ENCODE data around the gene METTL15. TPM values are rescaled to one million over a fixed set of nuclear protein-coding genes. Genes with fewer than 3 reads are reported as not detected.

Gene METTL15
- total RNA-seq, 1 experiment from 2014 or later = 9.1 TPM

DNA sequence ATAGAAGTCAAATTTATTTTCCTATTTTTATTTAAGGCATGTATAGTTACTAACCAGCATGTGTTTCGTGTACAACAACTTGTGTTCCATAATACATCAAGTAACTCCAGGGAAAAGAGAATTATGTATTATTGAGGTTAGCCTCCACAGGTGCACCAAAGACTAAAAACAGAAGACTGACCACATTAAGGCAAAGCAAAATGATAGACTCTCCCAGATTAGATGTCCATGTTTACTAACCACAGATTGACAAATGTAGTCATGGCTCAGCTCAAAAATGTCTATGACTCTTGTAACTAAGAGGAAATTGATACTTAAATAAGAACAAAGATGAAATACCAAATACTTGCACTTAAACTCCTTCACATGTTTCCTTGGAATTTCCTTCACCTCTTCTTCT is 238.5 kb downstream of the METTL15 start:
- no peak for DNase-seq
- H3K27ac Mint-ChIP-seq = no peak overlapping the region

More for the DNA sequence above, 238.5 kb downstream of the METTL15 start:
- no peaks in the 10 kb centered on the region; a peak in 1 of 5 replicates for H3K9me3 Mint-ChIP-seq
- Histone ChIP-seq H2BK20ac (ENCODE audit: low read depth, low read length, poor library complexity, severe bottlenecking) (no peak overlapping the region), H3K4me2 (ENCODE audit: insufficient read depth, insufficient read length, low read length) (no peak overlapping the region), H3K4me1 (ENCODE audit: insufficient read depth, low read length) (no peaks in the 10 kb centered on the region), H3K56ac (ENCODE audit: insufficient read length, low read depth, low read length) (no peak overlapping the region), H2AK5ac (ENCODE audit: insufficient read length, low read length) (no peak overlapping the region), H3K9me3 (ENCODE audit: control insufficient read depth, low read depth, low read length) (no peaks in the 10 kb centered on the region), H4K91ac (ENCODE audit: insufficient read length, low read depth, low read length) (no peak overlapping the region), H2BK120ac (ENCODE audit: low read depth, low read length, poor library complexity, severe bottlenecking) (no peak overlapping the region), H3K23ac (ENCODE audit: insufficient read length, low read depth, low read length) (no peak overlapping the region), H2BK12ac (ENCODE audit: insufficient read length, low read depth, low read length) (no peak overlapping the region), H2AFZ (ENCODE audit: low read length) (no peak overlapping the region), H3K79me1 (ENCODE audit: insufficient read depth, low read depth, low read length, poor library complexity, severe bottlenecking) (no peaks in the 10 kb centered on the region), H3K18ac (ENCODE audit: insufficient read length, low read depth, low read length) (no peak overlapping the region), H3K14ac (ENCODE audit: insufficient read depth, low read length) (no peak overlapping the region), H2BK5ac (ENCODE audit: insufficient read length, low read length) (no peak overlapping the region), H4K20me1 (ENCODE audit: control insufficient read depth, insufficient read depth, insufficient read length) (no peaks in the 10 kb centered on the region), H4K8ac (replicated peaks; ENCODE audit: insufficient read length, low read depth, low read length) (no peak overlapping the region), H3K27ac (ENCODE audit: insufficient read length, low read depth, low read length) (no peak overlapping the region), H2BK15ac (ENCODE audit: low read depth, low read length) (no peak overlapping the region), H3K79me2 (ENCODE audit: insufficient read depth, low read length) (no peaks in the 10 kb centered on the region), H3T11ph (ENCODE audit: low read length) (no peak overlapping the region), H3K4ac (ENCODE audit: low read depth, low read length) (no peak overlapping the region), H4K5ac (ENCODE audit: insufficient read length, low read depth, low read length) (no peak overlapping the region), H3K9ac (ENCODE audit: extremely low read depth, insufficient read length, low read length) (no peak overlapping the region), H3K27me3 (ENCODE audit: insufficient read depth, low read length) (no peaks in the 10 kb centered on the region), H3K23me2 (ENCODE audit: insufficient read length, low read depth, low read length, poor library complexity, severe bottlenecking) (no peaks in the 10 kb centered on the region)
- H3K27me3 Mint-ChIP-seq (ENCODE audit: low read depth) = no peaks in the 10 kb centered on the region
- no peaks in the 10 kb centered on the region for H3K36me3 Mint-ChIP-seq (ENCODE audit: insufficient read depth in 1 of 3, low read depth in 3 of 3)
- no CpG with 5 or more reads among the region's 1 CpG for WGBS (ENCODE audit: extremely low coverage, insufficient read length, low lambda C conversion rate)
- H3K4me3 Mint-ChIP-seq = no peak overlapping the region
- TF ChIP-seq, protein P1, sequence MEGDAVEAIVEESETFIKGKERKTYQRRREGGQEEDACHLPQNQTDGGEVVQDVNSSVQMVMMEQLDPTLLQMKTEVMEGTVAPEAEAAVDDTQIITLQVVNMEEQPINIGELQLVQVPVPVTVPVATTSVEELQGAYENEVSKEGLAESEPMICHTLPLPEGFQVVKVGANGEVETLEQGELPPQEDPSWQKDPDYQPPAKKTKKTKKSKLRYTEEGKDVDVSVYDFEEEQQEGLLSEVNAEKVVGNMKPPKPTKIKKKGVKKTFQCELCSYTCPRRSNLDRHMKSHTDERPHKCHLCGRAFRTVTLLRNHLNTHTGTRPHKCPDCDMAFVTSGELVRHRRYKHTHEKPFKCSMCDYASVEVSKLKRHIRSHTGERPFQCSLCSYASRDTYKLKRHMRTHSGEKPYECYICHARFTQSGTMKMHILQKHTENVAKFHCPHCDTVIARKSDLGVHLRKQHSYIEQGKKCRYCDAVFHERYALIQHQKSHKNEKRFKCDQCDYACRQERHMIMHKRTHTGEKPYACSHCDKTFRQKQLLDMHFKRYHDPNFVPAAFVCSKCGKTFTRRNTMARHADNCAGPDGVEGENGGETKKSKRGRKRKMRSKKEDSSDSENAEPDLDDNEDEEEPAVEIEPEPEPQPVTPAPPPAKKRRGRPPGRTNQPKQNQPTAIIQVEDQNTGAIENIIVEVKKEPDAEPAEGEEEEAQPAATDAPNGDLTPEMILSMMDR (conservative IDR thresholded peaks at IDR 0.05) = no peak
- peaks cover 5 to 6% of the 10 kb centered on the region in 2 experiments; a peak in 1 of 4 replicates for H3K4me1 Mint-ChIP-seq
